Activated CD8-positive, alpha-beta memory T cell treated with anti-CD3 and anti-CD28 coated beads, Interleukin-2, amount 50 U/mL, for 24 hours (primary cell): ENCODE data around the gene LBH.

Experiments
- DNase-seq: peaks from one replicate; pipeline ENCODE4 v3.0.0-alpha.2; 2020; ENCODE audit errors: extremely low read depth

The LBH gene

DNA sequence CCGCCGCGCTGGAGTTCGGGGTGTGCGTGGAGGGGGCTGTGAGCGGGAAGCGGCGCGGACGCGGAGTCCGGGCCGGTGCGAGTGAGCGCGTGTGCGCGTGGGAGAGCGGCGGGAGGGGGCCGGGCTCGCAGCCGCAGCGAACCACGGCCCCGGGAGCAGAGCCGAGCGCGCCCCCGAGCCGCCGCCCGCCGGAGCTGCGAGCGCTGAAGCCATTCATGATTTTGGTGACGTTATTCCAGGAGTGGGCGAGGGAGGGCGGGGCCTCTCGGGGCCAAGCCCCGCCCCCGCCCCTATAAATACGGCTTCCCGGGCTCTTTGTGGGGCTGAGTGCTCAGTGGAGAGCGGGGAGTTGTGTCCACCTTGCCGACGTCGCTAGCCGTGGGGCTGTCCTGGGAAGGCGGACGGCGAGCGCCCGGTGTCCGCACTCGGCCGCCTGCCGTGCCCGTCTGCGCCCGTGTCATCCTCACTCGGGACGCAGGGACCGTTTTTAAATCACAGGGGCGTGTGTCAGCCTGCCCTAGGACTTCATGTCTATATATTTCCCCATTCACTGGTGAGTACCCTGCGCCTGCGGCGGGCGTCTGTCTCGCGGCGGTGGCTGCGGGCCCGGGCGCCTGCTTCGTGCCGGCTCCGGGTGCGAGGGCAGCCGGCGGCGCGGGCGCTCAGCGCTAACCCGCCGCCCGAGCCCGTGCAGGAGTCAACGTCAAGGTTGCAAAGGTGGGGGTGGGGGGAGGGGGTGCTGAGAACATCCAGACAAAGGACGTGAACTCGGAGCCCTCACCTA lies at the start of gene LBH:
Gene LBH, plus strand, starts transcription at position 323 of the 784 bp plus-strand sequence. Its CDS starts 205 bp downstream, at position 528.
- peak; percentile 63 for DNase-seq

DNA sequence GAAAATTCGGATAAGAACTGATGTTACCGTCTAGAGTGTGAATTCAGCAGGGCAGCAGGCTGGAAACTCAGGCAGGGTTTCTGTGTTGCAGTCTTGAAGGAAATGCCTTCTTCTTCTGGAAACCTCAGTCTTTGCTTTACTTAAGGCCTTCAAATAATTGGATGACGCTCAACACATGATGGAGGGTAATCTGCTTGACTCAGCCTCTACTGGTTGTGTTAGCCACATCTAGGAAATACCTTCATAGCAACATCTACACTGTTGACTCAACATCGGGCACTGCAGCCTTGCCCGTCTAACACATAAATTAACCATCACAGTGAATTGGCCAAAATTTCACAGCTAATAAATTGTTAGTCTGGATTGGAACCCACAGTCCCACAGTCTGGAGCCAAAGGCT lies 47.3 kb upstream of the LBH start:
- DNase-seq: no peak

DNA sequence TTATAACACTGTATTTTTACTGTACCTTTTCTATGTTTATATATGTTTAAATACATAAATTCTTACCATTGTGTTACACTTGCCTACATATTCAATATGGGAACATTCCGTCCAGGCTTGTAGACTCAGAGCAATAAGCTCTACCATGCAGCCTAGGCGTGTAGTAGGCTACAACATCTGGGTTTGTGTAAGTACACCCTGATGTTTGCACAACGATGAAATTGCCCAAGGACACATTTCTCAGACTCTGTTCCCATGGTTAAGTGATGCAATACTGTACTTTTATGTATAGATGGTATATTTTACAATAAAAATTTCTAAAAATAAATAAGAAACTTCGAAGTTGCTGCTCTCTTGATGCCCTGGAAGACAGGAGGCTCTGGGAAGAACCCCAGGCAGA lies 46.2 kb upstream of the LBH start:
- DNase-seq: no peak

DNA sequence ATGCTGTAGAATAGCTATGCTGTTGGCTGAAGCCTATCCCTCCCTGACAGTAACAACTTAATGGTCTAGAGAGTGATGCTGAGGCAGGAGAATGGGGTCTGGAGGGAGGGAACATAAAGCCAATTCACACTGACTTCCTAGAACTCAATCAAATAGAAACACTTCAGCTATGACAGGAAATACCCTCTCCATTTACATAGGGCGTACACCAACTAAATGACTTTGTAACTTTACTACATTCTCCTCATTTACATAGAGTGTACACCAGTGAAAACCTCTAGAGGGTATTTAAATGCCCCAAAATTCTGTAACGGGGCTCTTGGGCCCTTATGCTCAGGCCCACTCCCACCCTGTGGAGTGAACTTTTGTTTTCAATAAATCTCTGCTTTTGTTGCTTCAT lies 43.0 kb upstream of the LBH start:
- DNase-seq: no peak

DNA sequence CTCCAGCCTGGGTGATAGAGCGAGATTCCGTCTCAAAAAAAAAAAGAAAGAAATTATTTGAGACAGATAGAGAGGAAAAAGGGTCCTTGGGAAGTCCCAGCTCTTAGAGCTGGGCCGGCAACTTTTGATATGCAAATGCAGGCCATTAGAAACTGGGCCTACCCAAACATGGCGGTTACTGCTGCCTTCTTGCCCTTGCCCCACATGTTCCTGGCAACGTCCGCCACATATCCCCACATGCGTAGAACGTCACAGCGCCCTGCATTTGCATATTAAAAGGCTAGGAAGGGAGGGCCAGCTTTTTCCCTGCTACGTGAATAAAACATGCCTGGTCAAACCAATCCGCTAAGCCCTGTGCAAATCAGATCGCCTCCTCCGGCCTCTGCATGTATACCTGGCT lies 40.7 kb upstream of the LBH start:
- no peak for DNase-seq

DNA sequence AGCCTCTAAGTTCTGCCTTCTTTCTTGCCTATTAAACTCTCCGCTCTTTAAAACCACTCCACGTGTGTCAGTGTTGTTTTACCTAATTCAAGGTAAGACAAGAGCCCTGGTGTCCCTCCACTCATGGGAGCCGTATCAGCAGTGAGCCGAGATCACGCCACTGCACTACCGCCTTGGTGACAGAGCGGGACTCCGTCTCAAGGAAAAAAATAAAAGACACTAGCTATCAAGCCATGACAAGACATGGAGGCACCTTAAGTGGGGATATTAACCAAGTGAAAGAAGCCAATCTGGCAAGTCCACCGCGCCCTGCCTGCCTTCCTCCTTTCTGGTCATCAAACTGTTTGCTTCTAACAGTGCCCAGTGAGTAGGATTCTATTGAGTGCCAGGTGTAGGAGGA lies 40.2 kb upstream of the LBH start:
- DNase-seq: no peak

DNA sequence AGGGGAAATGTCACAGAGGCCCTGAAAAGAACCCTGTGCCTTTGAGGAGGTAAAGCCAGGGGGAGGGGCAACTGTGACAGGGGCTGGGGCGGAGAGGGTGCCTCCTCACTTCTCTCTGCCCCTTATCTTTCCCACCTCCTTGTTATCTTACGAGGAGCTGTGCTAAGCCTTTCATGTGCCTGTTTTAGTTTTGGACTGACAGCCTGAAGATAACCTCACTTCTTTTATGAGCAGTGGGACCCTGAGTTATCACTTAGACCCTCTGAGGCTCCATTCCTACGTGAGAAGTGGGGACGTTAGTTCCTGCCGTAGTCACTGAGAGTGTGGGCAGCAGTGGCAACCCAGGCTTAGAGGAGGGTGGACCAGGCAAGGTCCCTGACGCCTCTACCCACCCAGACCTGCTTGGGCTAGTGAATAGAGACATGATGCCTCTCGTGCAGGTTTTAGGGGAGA lies 39.5 kb upstream of the LBH start:
- no peak for DNase-seq

DNA sequence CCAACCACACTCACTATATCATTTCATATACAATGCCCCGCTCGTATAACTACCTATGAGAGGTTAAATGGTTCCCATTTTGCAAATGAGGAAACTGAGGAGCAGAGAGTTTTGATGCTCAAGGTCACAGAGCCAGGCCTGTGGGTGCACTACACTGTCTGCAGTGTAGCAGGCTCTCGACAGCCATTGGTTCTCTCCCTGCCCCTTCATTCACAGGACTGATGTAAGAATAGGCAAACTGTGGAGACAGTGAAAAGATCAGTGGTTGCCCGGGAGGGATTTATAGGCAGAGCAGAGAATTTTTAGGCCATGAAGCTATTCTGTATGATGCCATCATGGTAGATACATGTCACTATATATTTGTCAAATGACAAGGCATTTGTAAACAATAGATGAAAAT lies 39.0 kb upstream of the LBH start:
- no peak for DNase-seq

DNA sequence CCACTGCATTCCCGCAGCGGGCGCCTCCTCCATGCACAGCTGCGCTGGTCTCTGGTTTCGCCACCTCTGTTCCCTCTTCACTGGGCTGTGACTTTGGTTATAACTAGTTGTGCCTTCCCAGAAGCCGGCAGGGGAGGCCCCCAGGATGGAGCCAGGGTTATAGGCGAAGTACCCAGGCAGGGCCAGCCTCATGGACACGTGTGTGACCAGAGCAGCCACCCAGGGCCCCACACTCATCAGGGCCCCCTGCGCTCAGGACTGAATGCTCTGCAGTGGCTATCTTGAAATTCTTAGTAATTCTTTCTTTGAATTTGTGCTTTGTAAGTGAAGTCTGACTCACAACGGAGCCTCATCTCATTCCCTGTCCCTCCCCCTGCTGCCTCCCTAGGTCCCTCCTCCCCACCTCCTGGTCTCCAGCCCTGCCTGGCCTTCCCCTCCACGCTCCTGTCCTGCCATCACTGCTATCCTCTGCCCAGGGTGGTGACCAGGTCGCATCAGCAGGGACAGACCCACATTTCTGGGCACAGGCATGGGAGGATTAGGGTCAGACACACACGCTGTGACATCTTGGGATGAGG lies 38.1 kb upstream of the LBH start:
- no peak for DNase-seq

DNA sequence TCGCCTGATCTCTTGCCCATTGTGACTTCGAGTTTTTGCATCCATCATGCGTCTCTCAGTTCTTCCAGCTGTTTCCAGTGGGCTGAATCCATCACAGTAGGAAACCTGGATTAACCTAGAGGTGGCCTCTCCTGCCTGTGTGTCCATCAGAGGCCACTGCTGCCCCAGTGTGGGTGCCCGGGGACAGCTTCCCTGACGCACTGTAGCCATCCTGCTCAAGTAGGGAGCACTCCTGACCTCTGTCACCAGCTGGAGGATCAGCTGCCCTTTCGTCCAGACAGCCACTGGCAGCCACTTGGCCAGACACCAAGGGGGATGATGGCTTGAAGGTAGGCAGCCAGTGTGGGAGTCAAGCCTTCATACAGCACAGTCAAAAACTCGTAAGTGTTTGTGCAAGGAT lies 36.9 kb upstream of the LBH start:
- DNase-seq: no peak

DNA sequence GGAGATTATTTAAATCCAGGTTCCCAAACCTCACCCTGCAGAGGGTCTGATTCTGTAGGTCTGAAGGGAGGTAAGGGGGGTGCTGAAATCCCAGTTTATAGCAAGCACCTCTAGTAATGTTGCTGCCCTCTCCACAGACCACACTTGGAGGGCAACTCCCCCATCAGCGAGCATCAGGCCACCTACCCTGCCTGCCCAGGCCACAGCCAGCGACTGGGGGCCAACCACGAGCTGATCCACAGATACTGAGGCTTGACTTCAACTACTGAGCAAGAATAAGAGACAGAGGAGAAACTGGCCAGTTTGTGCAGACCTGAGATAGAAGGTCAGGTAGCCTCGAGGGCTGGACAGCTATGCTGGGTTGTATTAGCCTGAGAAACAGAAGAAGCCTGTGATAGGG lies 36.3 kb upstream of the LBH start:
- no peak for DNase-seq

DNA sequence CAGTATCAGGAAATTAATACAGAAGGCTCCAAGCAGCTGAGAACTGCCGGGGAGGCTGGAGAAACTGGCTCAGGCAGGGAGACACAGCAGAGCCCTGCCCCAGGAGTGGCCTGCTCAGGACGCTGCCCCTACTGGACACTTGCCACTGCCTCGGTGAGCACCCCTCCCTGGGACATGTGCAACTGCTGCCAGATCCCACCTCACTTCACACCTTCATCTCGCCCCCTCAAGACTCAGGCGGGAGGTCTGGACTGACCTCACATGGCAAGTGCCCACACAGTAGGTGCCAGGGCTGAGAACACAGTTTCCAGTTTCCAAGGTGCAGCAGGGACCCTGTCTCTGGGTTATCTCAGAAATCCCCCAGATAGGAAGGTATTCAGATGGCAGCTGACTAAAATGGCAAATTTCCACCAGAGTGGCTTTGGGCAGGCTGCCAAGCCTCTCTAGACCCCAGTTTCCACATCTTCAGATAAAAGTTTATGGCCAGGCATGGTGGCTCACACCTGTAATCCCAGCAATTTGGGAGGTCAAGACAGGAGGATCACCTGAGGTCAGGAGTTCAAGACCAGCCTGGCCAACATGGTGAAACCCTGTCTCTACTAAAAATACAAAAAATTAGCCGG lies 33.7 kb upstream of the LBH start:
- no peak for DNase-seq

DNA sequence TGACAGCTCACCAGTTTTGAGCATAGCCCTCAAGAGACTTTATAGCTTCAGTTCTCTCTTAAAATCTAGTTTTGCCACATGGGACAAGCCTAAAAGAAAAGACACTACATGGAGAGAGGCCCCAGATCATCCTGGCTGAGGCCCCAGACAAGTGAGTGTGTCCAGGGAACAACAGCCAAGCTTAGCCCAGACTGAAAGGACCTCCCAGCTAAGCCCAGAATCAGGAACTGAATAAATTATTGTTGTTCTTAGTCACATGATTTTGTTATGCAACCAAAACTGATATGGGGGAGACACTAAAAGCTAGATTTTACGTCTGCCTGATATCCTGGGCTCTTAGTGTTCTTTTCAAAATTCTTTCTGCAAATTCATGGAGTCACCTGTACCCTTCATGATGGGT lies 29.3 kb upstream of the LBH start:
- no peak for DNase-seq

DNA sequence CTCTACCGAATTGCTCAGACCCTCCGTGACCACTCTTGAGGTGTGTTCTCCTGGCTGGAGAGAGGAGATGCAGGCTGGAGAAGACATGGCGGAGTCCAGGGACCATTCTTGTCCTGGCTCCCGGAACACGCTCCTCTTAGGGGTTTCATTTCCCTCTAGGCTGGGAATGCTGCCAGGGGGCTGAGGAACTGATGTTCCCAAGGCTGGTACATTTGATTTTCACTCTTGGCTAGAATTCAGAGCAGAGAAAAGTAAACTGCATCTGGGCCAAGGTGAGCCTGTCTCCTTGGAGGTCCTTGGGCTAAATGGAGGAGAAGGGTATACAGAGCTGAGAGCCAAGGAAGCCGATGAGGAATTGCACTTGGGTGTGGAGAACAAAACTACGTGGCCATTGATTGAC lies 28.2 kb upstream of the LBH start:
- DNase-seq: no peak

DNA sequence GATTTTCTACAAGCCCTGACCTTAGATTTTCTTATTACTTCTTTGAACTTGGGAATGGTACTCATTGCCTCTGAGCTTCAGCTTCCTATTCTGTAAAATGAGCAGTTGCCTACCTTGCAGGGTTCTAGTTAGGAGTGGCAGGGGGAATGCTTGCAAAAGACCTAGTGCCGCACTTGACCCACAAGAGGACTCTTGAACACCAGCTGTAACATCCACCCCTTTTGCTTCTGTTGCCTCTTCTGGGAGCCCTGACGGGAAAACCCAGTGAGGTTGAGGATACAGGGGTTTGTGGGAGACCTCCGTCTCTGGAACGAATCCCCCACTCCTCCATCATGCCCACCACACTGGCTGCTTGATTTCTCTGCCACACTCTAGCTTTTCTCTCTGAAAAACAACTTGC lies 27.1 kb upstream of the LBH start:
- no peak for DNase-seq

DNA sequence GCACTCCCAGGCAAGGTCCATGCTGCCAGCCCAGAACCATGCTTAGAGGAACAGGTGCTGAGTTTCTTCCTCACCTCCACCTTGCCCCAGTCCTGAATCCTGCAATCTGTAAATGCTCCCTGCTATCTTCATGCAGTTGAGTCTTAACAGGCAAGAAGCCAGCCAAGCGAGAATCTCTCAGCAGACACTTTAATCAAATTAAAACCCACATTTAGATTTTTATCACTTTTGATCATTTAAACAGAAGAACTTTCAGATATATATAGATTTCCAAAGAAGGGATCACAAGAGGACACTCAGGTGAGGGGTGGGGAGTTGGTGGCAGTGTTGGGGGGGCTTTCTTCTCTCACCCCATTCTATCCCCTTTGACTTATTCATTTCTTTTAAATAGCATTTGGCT lies 25.9 kb upstream of the LBH start:
- DNase-seq: no peak

DNA sequence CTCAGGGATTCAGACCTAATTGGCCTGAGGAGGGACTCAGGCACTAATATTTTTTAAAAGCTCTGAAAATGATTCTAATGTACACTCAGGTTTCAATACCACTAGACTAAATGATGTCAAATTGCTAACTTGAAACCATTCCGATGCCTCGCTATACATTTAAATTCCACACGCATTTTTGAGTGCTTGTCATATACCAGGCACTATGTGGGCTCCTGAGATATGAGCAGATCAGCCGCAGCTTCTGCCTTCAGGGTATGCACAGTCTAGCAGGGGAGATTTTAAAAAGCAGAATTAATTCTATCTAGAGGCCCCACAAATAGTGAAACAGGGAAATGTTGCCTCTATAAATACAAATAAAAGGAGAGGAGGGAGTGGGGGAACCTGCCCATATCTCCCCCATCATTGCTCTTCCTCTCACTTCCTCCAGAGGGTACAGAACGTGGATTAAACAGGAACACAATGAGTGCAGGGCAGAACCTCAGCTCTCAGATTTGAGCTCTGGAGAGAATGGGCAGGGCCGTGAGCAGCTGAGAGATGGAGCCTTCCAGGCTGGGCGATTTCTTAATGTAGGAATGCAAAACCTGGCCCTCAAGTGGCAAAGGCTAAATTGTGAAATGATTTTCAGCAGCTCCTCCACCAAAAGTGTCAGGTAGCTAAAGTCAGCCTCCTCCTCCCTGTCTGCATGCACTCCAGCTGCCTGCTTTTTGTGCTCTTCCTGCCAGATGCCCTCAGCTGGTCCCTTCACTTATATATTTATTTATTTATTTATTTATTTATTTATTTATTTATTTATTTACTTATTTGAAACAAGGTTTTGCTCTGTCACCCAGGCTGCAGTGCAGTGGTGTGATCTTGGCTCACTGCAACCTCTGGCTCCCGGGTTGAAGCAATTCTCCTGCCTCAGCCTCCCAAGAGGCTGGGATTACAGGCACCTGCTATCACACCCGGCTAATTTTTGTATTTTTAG lies 24.6 kb upstream of the LBH start:
- no peak for DNase-seq

DNA sequence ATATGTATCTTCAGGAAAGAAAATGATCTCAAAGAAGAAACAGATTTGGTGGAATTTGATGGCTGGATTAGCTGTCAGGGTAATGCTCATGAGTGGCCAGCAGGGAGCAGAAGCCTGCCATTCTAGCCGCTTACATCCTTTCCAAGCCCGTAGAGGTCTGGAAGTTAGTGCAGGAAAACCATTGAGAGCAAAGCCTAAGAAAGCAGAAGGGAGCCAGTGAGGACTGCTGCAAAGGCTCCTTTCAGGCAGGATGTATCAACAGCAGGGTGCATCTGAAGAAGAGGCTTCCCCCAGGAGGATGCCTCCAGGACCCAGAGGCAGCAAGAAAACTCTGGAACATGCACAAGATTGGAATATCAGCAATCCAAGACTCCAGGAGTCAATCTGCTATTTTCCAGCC lies 22.9 kb upstream of the LBH start:
- DNase-seq: no peak

DNA sequence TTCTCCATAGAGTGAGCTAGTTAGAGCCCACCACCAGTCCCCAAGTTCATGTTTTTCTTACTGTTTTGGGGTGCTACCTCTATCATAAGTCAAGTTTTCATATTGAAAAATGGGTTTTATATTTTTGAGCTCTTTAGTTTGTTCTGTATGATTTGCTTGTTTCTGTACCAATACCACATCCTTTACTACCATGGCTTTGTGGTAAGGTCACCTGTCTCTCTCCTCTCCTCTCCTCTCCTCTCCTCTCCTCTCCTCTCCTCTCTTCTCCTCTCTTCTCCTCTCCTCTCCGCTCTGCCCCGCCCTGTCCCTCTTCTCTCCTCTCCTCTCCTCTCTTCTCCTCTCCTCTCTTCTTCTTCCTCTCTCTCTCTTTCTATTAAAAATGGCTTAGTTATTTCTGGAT lies 22.1 kb upstream of the LBH start:
- DNase-seq: no peak

DNA sequence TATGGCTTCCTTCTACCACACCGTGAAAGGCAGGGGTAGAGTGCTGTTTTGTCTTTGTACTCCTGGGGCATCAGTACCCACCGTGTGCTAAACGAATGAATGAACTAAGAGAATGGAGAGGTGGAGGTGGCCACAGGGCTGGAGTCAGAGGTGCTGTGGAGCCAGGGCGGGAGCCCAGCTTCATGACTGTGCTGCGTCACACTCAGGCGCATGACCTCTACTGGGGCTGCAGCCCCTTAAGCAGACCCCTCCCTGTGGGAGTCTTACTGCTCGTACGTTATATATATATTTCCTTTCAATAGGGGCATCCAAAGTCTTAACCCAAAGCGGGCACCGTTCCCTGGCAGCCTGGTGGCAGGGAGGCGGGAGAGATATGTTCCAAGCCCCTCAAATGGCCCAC lies 18.0 kb upstream of the LBH start:
- DNase-seq: no peak

DNA sequence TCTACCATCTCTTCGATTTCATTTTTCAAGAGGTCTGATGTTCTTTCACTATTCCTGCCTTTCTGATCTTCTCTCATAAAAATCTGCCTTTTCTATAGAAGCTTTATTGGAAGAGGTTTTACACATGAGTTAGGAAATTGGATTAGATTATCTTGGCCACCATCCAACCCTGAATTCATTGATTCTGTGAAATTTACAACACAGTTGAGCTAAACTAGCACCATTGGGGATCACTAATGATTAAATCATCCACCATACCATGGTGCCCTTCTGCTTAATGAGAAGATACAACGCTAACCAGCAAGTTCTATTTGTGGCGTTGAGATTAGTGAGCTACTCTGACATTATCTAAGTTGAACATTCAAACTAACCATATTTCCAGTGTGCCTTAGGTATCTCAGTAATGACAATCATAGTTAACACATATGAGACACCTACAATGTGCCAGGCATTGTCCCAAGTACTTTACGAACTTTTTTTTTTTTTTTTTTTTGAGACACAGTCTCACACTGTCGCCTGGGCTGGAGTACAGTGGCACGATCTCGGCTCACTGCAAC lies 17.3 kb upstream of the LBH start:
- no peak for DNase-seq

DNA sequence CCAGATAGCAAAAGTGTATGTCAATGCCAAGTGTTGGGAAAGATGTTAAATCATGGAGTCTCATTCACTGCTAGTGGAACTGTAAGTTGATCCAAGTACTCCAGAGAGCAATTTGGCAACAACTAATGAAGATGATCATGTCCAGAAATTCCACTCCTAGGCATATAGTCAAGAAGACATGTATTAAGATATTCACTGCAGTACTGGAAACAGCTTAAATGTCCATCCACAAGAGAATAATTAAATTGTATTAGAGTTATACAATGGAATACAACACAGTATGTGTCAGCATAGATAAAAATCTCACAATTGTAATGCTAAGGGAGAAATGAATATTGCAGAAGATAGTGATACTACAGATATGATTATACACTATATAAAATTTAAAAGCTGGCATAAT lies 15.2 kb upstream of the LBH start:
- no peak for DNase-seq
